HUES48 (cell line): ENCODE data around the gene MAP4K2.

Experiments
- H3K27ac ChIP-seq: one replicate; pipeline ENCODE4 v1.7.0; 2013; ENCODE audit warnings: low read depth, low read length, inconsistent platforms
- H3K27me3 ChIP-seq: 2 replicates; pipeline ENCODE4 v1.6.1; 2013; ENCODE audit warnings: mild to moderate bottlenecking, low read length; ENCODE audit not compliant: control insufficient read depth, insufficient read depth
- H3K36me3 ChIP-seq: 2 replicates; pipeline ENCODE4 v1.6.1; 2013; ENCODE audit warnings: low read length; ENCODE audit not compliant: control insufficient read depth, insufficient read depth
- H3K4me1 ChIP-seq: 2 replicates; pipeline ENCODE4 v1.6.1; 2013; ENCODE audit warnings: mild to moderate bottlenecking, low read length; ENCODE audit not compliant: control insufficient read depth, insufficient read depth
- H3K4me3 ChIP-seq: 2 replicates; pipeline ENCODE4 v1.5.1; 2013; ENCODE audit warnings: mild to moderate bottlenecking, low read depth, low read length
- H3K9ac ChIP-seq: 2 replicates; pipeline ENCODE4 v1.6.1; 2013; ENCODE audit warnings: mild to moderate bottlenecking, low read depth, low read length, moderate library complexity
- H3K9me3 ChIP-seq: 2 replicates; pipeline ENCODE4 v1.6.1; 2013; ENCODE audit warnings: low read length; ENCODE audit not compliant: control insufficient read depth, insufficient read depth

MAP4K2 gene

DNA sequence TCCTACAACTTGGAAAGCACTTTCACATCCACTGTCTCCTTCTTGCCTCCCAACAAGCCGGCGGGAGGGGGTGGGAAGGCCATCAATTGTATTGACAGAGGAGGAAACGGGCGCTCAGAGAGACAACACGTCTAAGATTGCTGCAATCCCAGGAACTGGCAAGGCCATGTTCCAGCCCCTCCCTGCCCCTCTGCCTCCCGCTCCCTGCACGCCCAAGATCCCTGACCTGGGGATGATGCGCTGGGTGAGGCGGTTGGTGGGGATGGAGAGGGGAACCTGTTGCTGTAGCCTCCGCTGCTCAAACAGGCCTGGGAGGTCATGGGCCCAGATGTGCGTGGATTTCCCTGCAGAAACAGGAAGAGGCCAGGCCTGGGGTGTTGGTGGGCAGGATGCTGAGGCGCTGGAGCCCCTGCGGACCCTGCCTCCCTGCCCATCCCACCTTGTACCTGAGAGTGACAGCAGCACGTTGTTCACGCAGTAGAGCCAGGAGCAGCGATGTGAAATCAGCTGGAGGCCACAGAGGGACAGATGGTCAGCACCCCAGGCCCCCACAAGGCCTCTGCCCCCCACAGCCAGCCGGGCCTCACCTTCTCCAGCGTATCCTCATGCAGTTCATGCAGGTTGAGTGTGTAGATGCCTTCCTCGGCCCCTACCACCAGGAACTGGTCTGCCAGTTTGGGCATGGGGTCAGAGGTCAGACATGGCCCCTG lies 6.8 kb downstream of the MAP4K2 start:
- Histone ChIP-seq H3K4me3 (no peak overlapping the region), H3K27me3 (no peaks in the 10 kb centered on the region), H3K9me3 (no peaks in the 10 kb centered on the region), H3K27ac (no peak overlapping the region), H3K9ac (no peak overlapping the region), H3K4me1 (no peaks in the 10 kb centered on the region), H3K36me3 (peaks cover 14% of the 10 kb centered on the region)

GRCh38 chr11:64794526-64794925 lies 8.5 kb downstream of the MAP4K2 start:
- Histone ChIP-seq H3K27me3 (no peaks in the 10 kb centered on the region), H3K27ac (no peak overlapping the region), H3K4me3 (no peak overlapping the region), H3K4me1 (no peaks in the 10 kb centered on the region), H3K9me3 (no peaks in the 10 kb centered on the region), H3K36me3 (peaks cover 17% of the 10 kb centered on the region), H3K9ac (no peak overlapping the region)

DNA sequence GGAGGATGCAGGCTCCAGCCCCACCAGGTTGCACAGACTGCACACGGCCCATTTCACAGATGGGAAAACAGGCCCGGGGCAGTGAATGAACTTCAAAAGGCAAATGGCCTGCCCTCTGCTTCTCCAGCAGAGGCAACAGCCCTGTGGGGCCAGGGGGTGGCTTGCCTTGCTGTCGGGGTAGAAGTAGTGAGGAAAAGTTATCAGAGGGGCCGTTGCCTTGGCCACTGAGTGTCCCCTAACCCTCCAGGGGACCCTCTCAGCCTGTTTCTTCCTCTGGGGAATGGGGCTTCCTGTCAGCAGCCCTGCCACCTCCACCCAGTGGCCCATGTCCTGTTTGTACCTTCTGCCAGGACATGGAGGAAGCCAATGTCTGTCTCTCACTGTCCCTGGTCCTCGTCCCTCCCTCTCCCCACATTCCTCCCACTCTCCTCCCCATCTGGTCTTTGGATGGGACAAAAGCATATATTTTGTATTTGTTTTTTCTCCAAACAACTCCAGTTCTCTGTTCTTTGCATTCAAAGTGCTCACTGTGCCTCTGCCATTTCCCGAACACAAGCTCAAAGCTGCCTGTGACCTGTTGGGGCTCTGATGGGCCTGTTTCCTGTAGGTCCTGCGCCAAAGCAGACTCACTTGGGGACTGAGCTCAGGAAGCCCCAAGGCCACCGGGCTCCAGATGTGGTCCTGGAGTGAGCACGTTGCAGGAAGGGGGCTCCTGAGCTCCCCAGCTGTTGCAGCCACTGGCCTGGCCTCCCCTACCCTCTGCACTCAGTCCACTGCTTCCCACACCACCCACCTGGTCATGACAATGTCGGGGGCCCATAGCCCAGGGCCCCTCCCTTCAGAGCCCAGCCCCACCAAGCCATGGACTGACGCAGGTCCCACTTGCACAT lies 9.5 kb downstream of the MAP4K2 start:
- Histone ChIP-seq H3K27ac (no peak overlapping the region), H3K4me3 (no peak overlapping the region), H3K27me3 (no peaks in the 10 kb centered on the region), H3K36me3 (peaks cover 16% of the 10 kb centered on the region), H3K9ac (no peak overlapping the region), H3K9me3 (no peaks in the 10 kb centered on the region), H3K4me1 (no peaks in the 10 kb centered on the region)

DNA sequence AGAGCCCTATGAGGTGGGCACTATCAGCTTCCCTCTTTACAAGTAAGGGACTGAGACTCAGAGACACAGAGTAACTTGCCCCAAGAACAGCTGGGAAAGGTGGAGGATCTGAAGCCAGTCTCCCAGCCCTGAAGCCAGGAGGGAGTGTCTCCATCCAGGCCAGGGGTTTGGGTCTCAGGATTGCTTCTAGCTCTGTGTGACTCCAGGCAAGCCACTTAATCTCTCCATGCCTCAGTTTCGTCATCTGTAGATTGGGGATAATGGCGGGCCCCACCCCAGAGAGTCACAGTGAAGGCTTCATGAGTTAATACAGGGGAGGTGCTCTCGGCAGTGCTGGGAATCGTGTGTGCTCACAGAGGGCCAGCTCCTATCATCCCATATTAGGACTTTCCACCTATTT lies 10.5 kb downstream of the MAP4K2 start:
- Histone ChIP-seq H3K4me1 (no peaks in the 10 kb centered on the region), H3K27me3 (no peaks in the 10 kb centered on the region), H3K4me3 (no peak overlapping the region), H3K9ac (no peak overlapping the region), H3K36me3 (peaks cover 16% of the 10 kb centered on the region), H3K27ac (no peak overlapping the region), H3K9me3 (no peaks in the 10 kb centered on the region)

DNA sequence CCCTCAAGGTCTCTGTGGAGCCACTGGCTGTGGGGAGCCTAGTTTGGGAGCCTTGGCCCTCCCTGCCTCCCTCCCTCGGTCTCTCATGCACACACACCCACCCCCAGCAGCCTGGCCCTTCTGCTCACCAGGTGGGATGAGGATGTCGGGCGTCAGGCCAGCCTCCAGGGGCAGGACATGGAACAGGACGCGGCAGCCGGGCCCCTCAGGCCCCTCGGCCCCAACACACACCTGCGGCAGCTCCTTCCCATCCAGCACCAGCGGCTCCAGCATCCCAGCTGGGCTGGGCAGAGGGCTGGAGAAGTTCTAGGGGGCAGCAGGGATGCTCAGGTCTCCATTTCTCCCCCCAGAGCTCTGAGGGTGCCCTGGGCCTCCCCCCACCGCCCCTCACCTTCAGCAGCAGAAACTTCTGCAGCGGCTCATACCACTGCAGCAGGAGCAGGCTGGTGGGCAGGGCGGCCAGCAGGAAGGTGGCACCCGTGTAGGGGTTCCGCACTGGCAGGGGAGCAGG lies 11.2 kb downstream of the MAP4K2 start:
- Histone ChIP-seq H3K4me1 (no peaks in the 10 kb centered on the region), H3K27me3 (no peaks in the 10 kb centered on the region), H3K4me3 (no peak overlapping the region), H3K9ac (no peak overlapping the region), H3K27ac (no peak overlapping the region), H3K36me3 (peaks cover 13% of the 10 kb centered on the region), H3K9me3 (no peaks in the 10 kb centered on the region)

DNA sequence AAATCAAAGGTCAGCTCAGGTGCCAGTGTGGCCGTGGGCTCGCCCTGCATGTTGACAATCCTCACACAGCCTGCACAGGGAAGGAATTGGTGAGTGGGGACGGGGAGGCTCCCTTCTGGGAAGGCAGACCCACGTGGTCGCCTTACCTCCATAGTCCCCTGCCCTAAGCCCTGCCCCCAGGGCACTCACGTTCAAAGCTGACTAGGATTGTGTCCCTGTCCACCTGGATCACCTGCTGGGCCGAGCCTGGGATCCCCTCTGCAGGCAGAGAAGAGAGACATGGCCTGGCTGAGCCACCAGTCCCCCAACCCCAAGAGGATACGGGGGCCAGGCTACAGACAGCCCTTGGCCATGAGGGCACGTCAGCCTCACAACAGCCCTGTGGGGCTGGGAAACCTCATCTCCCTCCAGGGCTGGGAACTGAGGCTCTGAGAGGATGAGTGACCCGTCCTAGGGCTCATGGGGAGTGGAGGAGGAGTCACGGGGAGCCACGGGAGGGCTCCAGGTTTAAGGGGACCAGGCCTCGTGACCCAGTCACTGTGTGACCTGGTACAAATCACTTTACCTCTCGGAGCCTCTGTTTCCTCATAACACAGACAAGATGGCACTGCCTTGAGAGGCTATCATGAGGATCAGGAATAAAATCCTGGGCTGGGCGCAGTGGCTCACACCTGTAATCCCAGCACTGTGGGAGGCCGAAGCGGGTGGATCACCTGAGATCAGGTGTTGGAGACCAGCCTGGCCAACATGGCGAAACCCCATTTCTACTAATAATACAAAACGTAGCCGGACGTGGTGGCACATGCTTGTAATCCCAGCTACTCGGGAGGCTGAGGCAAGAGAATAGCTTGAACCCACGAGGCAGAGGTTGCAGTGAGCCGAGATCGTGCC lies 12.6 kb downstream of the MAP4K2 start:
- H3K27ac ChIP-seq, result no peak overlapping the region
- H3K36me3 ChIP-seq, result peaks cover 7% of the 10 kb centered on the region
- no peaks in the 10 kb centered on the region for H3K9me3 ChIP-seq
- no peaks in the 10 kb centered on the region for H3K27me3 ChIP-seq
- H3K9ac ChIP-seq, result no peak overlapping the region
- no peaks in the 10 kb centered on the region for H3K4me1 ChIP-seq
- H3K4me3 ChIP-seq, result no peak overlapping the region

DNA sequence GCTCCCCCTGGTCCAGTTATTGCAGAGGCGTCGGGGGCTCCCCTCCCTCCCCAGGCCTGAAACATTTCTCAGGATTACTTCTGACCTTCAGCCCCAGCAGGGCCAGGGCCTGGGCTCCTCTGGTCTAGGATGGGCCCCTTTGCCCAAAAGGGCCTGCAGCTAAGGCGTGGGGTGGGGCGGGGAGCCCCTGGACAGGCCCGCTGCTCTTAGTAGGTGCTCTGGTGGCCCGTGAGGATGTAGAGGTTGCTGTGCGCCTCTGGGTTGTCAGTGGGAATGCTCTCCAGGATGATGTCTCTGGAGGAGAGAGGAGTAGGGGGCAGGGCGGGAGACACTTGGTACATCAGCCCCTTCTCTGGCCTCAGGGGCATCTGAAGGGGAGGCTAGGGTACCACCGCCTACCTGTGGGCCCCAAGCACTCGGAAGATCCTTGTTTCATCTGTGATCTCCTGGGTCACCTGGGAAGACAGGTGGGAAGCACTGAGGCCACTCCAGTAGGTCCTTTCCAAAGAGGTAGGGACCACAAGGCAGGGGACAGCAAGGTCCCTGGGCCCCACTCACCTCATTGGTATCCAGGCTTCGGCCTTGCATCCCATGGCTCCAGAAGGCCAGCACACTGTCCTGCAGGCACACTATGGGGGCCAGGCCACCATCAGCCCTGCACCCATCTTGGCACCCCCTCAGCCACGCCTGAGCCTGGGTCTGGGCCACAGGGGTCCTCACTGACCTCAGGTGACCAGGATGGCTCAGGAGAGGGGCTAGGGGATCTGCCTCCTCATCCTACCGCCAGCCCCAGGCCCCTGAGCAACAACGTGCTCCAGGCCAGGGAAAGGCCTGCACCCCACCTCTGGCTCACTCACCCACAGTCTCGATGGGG lies 13.4 kb downstream of the MAP4K2 start:
- Histone ChIP-seq H3K9ac (no peak overlapping the region), H3K4me3 (no peak overlapping the region), H3K4me1 (no peaks in the 10 kb centered on the region), H3K27me3 (no peaks in the 10 kb centered on the region), H3K27ac (no peak overlapping the region), H3K36me3 (peaks cover 7% of the 10 kb centered on the region), H3K9me3 (no peaks in the 10 kb centered on the region)

- Histone ChIP-seq H3K27me3 (no peaks in the 10 kb centered on the region), H3K4me3 (no peak overlapping the region), H3K4me1 (no peaks in the 10 kb centered on the region), H3K9me3 (no peaks in the 10 kb centered on the region), H3K27ac (no peak overlapping the region), H3K9ac (no peak overlapping the region), H3K36me3 (peaks cover 7% of the 10 kb centered on the region)
Measured at GRCh38 chr11:64788321-64789215, 14.4 kb downstream of the MAP4K2 start.

DNA sequence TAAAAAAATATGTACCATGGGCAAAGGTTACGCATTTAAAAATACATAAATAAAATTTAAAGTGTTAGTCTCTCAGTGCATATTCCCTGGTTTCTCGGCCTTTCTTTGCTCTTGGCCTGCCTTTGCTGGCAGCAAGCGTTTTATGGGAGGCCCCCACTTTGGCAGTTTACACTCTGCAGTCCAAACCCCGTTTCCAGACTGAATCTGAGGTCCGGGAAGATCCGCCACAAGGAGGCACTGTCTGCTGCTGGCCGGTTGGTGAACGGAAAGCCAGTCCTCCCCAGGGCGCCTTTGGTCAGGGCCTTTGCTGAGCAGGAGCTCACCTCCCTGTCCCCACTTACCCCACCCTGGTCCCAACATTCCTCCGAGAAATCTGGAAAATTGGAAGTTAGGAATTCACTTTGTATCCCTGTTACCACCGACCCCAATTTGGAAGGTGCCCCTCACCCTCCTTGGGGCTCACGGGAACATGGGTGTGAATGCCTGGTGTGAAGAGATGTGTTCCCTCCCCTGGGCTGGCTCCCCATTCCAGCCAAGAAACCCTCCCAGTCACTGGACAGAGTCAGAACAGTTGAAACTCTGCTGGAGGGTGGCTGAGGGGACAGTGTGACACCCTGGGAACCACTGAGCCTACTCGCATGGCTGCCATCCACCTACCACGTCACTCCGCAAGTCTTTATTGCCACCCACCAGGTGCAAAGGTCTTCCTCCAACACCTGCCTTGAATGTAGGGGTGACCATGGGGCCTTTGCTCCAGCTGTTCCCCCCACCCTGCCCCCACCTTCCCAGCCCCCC lies 15.3 kb downstream of the MAP4K2 start:
- Histone ChIP-seq H3K36me3 (peaks cover 7% of the 10 kb centered on the region), H3K9ac (no peak overlapping the region), H3K27ac (no peak overlapping the region), H3K4me1 (no peaks in the 10 kb centered on the region), H3K9me3 (no peaks in the 10 kb centered on the region), H3K27me3 (no peaks in the 10 kb centered on the region), H3K4me3 (no peak overlapping the region)
